Right renal pelvis (tissue), 4 donors: ENCODE measurements around the gene SPCS2. TPM values are rescaled to one million over a fixed set of nuclear protein-coding genes. Genes with fewer than 3 reads are reported as not detected.

Experiments used
- DNase-seq, 4 donors: peaks; one replicate each; pipeline ENCODE4 v3.0.0-alpha.2; 2013; ENCODE audit warnings: low read depth in 4 of 4, low spot score in 3 of 4, missing footprints in 1 of 4
- polyA plus RNA-seq, 4 donors: library from polyadenylated mRNA; unstranded; fragments of 120-200 nt; gene quantifications; one replicate each; pipeline ENCODE4 v1.2.1, GENCODE V29; 2013; ENCODE audit not compliant: insufficient read length in 4 of 4

SPCS2 gene
- 100 to 1,000 TPM; 225 to 310 (median 269) TPM for polyA plus RNA-seq

DNA sequence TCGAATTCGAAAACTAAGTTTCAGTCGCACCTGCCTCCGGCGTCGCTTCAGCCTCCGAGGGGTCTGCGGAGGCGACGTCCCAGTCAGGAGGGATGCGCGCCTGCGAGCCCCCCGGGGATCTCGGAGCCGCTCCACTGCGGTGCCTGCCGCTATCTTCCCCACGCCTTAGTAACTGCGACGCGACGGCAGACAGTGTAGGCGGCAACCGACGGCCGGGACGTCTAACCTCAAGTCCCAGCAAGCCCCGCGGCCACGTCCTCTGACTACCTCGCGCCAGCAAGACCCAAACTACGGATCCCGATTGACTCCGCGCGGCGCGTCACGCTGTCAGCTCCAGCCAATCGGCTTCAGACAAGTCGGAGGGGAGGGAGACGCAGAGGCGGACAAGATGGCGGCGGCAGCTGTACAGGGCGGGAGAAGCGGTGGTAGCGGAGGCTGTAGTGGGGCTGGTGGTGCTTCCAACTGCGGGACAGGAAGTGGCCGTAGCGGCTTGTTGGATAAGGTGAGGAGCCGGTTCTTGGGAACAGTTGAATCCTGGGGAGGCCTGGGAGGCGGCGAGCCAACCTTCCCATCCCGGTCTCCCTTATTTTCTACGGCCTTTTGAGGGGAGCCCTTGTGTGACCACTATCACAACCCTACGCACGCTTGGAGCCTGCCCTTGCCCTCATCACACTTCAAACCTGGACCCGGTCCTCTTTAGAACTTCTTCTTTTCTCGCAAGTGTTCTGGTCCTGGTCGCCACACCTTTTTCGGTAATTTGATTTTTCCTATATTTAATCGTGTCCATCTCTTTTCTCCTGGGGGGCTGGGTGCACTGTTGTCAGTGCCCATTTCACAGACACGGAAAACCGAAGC is at the start of gene SPCS2, which contains the start of gene XRRA1:
Gene SPCS2 (plus strand): TSS at position 369 of the 855 bp plus-strand sequence. CDS start 20 bp downstream, at position 389.
Gene XRRA1 (minus strand): TSS at position 194 of the 855 bp plus-strand sequence. CDS start 8,213 bp downstream, outside the sequence.
- DNase-seq: peak; percentile 89 to 95 (median 92)

DNA sequence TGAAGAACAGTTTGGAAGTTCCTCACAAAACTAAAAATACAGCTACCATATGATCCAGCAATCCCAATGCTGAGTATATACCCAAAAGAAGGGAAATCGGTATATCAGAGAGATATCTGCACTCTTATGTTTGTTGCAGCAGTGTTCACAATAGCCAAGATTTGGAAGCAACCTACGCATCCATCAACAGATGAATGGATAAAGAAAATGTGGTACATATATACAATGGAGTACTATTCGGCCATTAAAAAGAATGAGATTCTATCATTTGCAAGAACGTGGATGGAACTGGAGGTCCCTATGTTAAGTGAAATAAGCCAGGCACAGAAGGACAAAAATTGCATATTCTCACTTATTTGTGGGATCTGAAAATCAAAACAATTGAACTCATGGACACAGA is 46.7 kb upstream of the SPCS2 start:
- no peak for DNase-seq

DNA sequence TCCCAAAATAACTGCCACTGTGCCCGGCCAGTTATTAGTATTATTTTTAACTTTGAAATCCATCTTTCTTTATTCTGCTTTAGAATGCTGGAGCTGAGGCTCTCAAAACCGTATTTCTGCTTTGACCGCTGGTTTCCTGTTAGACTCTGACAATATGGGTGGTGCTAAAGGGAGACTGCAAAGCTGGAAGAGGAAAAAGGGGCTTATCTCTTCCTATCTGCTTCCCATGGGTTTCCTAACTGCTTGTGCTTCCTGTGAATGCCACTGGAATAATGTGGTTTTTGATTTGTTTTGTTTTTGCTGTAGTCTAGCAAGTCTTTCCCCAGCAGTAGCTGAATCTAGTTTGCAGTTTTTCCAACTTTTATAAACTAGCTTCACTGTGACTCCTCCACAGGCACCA is 43.7 kb upstream of the SPCS2 start:
- DNase-seq: no peak

- no peak for DNase-seq
Observed at GRCh38 chr11:74909385-74909784, 39.7 kb upstream of the SPCS2 start.

DNA sequence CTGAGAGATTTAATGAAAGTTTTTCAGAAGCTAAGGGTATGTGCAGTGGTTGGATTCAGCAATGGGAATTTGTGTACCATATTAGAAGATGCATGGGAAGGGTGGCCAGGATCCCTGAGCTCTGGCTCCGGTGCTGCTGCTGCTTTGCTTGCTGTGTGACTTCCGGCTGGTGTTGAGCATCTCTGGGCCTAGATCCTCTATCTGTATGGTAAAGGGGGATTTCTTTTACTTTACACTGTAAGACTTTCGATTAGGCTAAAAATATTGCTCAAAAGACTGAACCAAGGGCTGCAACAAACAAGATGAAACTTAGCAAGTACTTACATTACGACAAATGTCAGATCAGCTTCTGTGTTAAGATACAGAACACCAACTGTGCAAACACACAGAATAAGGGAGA is 39.3 kb upstream of the SPCS2 start:
- DNase-seq: no peak

GRCh38 chr11:74923125-74923524 is 25.9 kb upstream of the SPCS2 start:
- DNase-seq: no peak

- DNase-seq: no peak
Observed at GRCh38 chr11:74925281-74925680, 23.8 kb upstream of the SPCS2 start.

- DNase-seq: no peak
Observed at GRCh38 chr11:74926304-74927030, 22.6 kb upstream of the SPCS2 start.

- no peak for DNase-seq
Observed at GRCh38 chr11:74927496-74927895, 21.6 kb upstream of the SPCS2 start.

DNA sequence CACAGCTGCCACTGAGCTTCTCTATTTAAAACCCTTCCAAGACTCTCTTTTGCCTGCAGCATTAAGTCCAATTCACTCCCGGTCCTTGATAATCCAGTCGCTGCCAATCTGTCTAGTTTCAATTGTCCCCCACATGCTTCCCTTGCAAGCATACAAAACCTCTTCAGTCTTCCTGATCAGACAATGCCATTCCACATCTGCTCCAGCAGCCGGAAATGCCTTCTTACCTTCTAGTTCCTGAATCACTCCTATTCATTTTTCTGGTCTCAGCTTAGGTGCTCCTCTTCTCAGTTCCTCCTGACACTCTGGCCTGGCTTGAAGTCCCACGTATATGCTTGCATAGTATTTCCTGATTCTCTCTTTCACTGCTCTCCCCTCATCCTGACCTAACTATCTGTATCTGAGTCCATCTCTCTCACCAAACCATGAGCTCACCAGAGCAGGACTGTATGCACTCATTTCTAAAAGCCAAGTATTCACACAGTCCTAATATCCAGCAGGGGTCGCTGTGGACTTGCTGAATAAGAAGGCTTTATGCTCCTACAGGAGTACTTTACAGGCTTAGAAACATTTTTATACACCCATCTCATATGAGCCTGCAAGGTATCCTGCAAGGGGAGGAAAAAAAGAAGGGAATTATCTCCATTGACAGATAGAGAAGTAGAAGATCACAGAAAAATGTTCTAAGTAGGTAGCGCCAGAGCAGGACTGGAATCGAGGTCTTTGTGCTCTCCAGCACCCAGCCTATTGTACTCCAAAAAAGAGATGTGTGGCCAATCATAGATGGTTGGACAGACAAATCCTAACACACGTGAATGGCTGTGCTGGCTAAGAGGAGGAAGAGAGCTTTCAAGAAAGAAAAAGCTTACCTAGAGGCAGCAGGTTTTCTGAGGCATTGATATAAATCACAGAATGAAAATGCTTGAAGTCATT is 19.4 kb upstream of the SPCS2 start:
- DNase-seq: peak; percentile 69 to 86 (median 80)

GRCh38 chr11:74932169-74932568 is 16.9 kb upstream of the SPCS2 start:
- DNase-seq: no peak

DNA sequence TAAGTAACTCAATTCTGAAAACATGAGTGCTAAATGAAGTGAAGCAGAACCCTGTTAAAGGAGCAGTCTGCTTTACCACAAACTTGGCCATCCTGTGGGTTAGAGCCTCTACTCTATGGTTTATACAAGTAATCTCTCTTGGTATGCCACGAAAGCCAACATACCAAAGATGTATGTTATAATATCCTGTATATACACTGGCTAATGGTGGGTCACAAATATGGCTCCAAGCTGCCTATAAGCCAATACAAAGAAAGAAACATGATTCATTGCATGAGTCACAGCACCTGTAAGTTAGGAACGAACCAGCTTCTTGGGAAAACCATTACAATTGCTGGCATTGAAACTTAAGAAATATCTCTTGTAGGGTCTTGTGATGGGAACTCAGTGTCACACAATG is 16.3 kb upstream of the SPCS2 start:
- no peak for DNase-seq

DNA sequence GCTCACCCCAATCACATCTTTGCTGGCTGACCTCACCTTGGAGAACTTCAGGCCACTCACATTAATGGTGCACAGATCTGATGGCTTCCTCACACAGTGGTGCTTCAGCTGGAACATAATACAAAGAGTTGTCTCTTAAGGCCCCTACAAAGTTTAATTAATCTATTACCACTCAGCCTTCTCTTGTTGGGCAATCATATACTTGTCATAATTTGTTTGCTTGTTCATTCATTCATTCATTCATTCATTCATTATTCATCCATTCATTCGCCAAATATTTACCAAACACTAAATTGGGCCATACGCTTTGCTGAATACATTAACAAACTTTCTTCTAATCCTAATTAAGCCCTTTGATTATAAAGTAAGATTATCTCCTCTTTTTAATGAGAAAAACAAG is 15.3 kb upstream of the SPCS2 start:
- no peak for DNase-seq

DNA sequence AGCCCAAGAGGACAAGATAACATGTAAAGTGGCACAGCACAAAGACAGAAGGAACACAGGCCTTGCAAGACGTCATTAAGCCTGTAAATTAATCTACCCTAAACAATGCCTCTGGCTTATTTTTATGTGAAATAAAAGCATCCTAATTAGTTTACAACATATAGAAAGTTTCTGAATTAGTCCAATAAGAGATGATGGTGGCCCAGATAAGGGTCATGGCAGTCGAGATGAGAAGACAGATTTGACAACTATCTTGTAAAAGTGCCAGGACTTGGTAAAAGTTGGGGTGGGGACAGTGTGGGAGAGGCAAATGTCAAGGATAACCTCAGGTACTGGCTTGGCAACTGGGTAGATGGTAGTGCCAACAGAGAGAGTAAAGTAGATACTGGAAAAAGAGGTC is 13.8 kb upstream of the SPCS2 start:
- no peak for DNase-seq

- no peak for DNase-seq
Observed at GRCh38 chr11:74936087-74936486, 13.0 kb upstream of the SPCS2 start.

DNA sequence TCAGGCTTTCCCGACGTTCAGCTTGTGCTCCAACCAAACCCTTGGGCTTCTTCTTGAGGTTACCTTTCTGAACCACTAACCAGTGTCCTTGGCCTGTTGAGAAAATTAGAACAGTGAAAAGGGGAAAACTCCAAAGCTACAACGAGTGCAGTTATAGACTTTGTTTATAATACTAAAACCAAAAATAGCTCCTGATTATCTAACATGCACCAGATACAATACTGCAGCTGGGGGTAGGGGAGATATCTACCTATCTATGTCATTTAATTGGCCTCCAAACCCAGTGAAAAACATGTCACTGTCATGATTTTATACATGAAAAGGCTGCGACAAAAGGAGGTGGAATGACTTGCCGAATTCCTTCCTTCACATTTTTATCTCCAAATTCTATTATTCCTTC is 12.1 kb upstream of the SPCS2 start:
- no peak for DNase-seq

- DNase-seq: no peak
Observed at GRCh38 chr11:74937696-74938475, 11.2 kb upstream of the SPCS2 start.

- no peak for DNase-seq
Observed at GRCh38 chr11:74941492-74941891, 7.6 kb upstream of the SPCS2 start.

DNA sequence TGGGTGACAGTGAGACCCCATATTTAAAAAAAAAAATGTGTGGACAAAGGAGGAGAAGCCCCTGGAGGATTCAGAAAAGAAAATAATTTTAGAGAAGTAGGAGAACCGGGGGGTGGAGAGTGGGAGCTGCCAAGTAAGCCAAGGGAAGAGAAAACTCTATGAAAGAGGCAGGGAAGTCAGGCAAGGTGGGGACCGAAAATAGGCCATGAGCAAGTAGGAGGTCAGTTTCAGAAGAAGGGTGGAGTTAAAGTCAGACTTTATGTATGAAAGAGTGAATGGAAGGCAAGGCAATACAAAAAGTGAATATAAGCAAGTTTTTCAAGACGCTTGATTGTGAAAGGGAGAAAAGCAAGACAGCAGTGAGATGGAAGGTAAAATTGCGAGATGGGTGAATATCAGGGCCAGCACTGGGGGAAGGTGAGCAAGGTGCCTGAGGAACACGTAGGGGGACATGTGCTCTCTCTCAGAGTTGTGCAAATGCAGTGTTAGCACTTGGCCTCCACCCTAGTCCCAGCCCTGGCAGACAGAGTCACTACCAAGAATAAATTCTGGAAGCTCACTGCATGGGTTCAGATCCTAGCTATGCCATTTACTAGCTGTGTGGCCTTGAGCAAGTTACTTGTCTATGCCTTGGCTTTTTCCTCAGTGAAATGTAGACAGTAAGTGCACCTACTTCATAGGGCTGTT is 6.8 kb upstream of the SPCS2 start:
- no peak for DNase-seq
